Astrocyte of the cerebellum (primary cell): Measurements from ENCODE around the gene FYN.

Source experiments
- DNase-seq: peaks from one replicate; pipeline ENCODE4 v3.0.0-alpha.2; 2011; ENCODE audit warnings: low read depth
- H3K4me3 ChIP-seq: 2 replicates; pipeline ENCODE4 v1.5.1; 2011; ENCODE audit warnings: mild to moderate bottlenecking, low read depth, low read length, moderate library complexity
- in situ Hi-C: cut with HindIII; loops from 2 replicates; pipeline ENCODE4 v1.10.0; 2017; ENCODE audit warnings: low sequenced_read_pairs
- TF ChIP-seq, protein P1 (sequence below): IDR thresholded peaks from 2 replicates; pipeline ENCODE4 v1.5.1; 2012; ENCODE audit warnings: low read length, low read depth, moderate library complexity, mild to moderate bottlenecking; ENCODE audit errors: missing control alignments

Gene FYN

DNA sequence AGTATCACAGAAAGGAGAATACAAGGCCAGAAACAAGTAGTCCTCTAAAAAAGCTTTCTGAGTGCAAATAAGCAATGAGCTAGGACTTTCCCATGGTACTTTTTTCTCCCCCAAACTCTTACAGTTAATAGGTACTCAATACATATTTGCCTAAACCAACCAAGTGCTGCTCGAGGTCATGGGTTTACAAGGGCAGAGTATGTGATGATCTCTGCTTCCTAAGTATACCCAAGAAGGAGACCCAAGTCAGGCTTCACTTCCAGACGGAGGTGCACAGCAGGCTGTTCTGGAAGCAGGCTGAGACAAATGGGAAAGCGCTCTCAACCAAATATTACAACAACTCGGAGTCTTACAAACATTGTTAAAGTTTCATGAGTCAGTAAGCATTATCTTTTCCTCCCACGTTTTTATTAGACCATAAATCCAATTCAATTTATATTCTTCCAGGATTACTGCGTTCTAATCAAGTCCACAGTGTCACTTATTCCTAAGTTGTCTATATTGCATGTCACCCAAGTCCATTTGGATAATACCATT is 8.1 kb downstream of the FYN start:
- TF ChIP-seq, protein P1, sequence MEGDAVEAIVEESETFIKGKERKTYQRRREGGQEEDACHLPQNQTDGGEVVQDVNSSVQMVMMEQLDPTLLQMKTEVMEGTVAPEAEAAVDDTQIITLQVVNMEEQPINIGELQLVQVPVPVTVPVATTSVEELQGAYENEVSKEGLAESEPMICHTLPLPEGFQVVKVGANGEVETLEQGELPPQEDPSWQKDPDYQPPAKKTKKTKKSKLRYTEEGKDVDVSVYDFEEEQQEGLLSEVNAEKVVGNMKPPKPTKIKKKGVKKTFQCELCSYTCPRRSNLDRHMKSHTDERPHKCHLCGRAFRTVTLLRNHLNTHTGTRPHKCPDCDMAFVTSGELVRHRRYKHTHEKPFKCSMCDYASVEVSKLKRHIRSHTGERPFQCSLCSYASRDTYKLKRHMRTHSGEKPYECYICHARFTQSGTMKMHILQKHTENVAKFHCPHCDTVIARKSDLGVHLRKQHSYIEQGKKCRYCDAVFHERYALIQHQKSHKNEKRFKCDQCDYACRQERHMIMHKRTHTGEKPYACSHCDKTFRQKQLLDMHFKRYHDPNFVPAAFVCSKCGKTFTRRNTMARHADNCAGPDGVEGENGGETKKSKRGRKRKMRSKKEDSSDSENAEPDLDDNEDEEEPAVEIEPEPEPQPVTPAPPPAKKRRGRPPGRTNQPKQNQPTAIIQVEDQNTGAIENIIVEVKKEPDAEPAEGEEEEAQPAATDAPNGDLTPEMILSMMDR = no peak
- no peak for DNase-seq
- in situ Hi-C loops = no loop called here
- no peak overlapping the region for H3K4me3 ChIP-seq

- DNase-seq = no peak
- in situ Hi-C loops = no loop called here
- TF ChIP-seq, protein P1 = no peak
- H3K4me3 ChIP-seq = no peak overlapping the region
These were observed 8.9 kb downstream of the FYN start for GRCh38 chr6:111864138-111865048.

GRCh38 chr6:111862741-111863140 is 10.5 kb downstream of the FYN start:
- TF ChIP-seq, protein P1 = no peak
- no peak for DNase-seq
- H3K4me3 ChIP-seq = no peak overlapping the region
- in situ Hi-C loops = no loop called here

DNA sequence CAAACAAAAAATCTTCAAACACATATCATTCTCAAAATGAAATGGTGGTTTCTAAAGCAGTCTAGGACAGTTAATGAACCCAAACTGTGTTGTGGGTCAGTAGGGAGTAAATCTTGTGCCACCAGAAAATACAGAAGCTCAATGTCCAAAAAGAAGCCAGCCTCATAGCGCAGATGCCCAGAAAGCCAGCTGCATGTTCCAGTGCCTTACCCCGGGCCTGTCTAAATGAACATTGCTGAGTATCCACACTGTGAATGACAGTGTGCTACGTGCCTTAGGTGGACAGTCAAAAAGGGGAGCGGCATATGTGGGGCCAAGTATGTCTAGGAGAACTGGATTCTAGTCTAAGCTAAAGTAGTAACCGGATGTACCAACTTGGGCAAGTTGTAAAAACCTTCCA is 10.9 kb downstream of the FYN start:
- no peak overlapping the region for H3K4me3 ChIP-seq
- TF ChIP-seq, protein P1 = no peak
- DNase-seq = no peak
- in situ Hi-C loops = no loop called here

DNA sequence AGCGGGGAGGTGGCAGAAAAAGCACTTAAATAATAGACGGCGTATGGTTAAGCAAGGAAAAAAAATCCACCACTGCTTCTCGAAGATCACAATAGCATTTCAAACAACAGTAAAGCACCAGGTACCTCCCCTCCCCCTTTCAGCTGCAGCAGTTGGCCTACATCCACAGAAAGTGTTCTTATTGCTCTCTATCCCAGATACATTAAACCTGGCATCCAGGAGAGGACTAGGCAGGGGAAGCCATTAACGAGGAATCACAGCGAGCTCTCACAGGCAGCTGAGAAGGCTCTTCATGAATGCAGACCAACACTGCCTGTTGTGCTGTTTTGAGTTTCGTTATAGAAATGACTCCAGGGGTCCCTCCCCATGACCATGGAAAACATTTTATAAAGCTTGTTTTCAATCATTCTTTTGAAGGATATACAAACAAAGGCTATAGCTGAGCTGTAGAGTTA is 11.8 kb downstream of the FYN start:
- in situ Hi-C loops = no loop called here
- no peak overlapping the region for H3K4me3 ChIP-seq
- TF ChIP-seq, protein P1 = no peak
- DNase-seq = no peak

GRCh38 chr6:111858347-111858746 is 14.9 kb downstream of the FYN start:
- no peak for DNase-seq
- in situ Hi-C loops = no loop called here
- TF ChIP-seq, protein P1 = no peak
- no peak overlapping the region for H3K4me3 ChIP-seq
